ENCODE measurements around the gene PRKCE.

GRCh38 chr2:45904946-45905631 lies 253.6 kb downstream of the PRKCE start:
- TF ChIP-seq CTCF (conservative IDR thresholded peaks at IDR 0.05; ENCODE audit: low read depth, low read length) (no peak), EZH2 (IDR thresholded peaks at IDR 0.05; ENCODE audit: borderline replicate concordance, low read depth, low read length, poor library complexity, severe bottlenecking) (no peak)
